OCI-LY1 (cell line): ENCODE results near the gene TMEM109.

Source experiments
- H2AFZ ChIP-seq: fragments of 200-600 bp; sonication (generic), shearing (Covaris generic); 2 replicates; pipeline ENCODE4 v1.6.0; 2014; ENCODE audit warnings: antibody characterized with exemption, mild to moderate bottlenecking, low read length
- H3F3A ChIP-seq: fragments of 200-600 bp; sonication (generic), shearing (Covaris generic); 2 replicates; pipeline ENCODE4 v1.6.0; 2014; ENCODE audit warnings: mild to moderate bottlenecking, antibody characterized with exemption, low read length, moderate library complexity; ENCODE audit not compliant: insufficient read depth
- H3K27ac ChIP-seq: fragments of 200-600 bp; sonication (generic); 2 replicates; pipeline ENCODE4 v1.5.1; 2014; ENCODE audit warnings: low read length, mixed run types, mild to moderate bottlenecking, low read depth; ENCODE audit not compliant: poor library complexity, severe bottlenecking
- H3K27me3 ChIP-seq: fragments of 200-600 bp; sonication (generic); 2 replicates; pipeline ENCODE4 v1.6.0; 2014; ENCODE audit warnings: antibody characterized with exemption, mild to moderate bottlenecking, low read length, moderate library complexity; ENCODE audit not compliant: insufficient read depth
- H3K36me3 ChIP-seq: fragments of 200-600 bp; sonication (generic); 2 replicates; pipeline ENCODE4 v1.6.1; 2014; ENCODE audit warnings: mild to moderate bottlenecking, antibody characterized with exemption, low read length, moderate library complexity, mixed read lengths; ENCODE audit not compliant: insufficient read depth
- H3K4me1 ChIP-seq: fragments of 200-600 bp; sonication (generic); 2 replicates; pipeline ENCODE4 v1.5.1; 2014; ENCODE audit warnings: mild to moderate bottlenecking, low read length, moderate library complexity; ENCODE audit not compliant: insufficient read depth, severe bottlenecking
- H3K4me2 ChIP-seq: fragments of 200-600 bp; sonication (generic), shearing (Covaris generic); 2 replicates; pipeline ENCODE4 v1.6.1; 2014; ENCODE audit warnings: low read length
- H3K4me3 ChIP-seq: fragments of 200-600 bp; sonication (generic); 2 replicates; pipeline ENCODE4 v1.5.1; 2014; ENCODE audit warnings: low read length, low read depth, mild to moderate bottlenecking, mixed read lengths; ENCODE audit not compliant: poor library complexity, severe bottlenecking
- H3K79me2 ChIP-seq: fragments of 200-600 bp; shearing (Covaris generic); 2 replicates; pipeline ENCODE4 v1.6.1; 2016; ENCODE audit warnings: mixed run types, low read length, mixed read lengths; ENCODE audit not compliant: insufficient read depth
- H3K9ac ChIP-seq: fragments of 200-600 bp; sonication (generic), shearing (Covaris generic); 2 replicates; pipeline ENCODE4 v1.6.1; 2014; ENCODE audit warnings: mild to moderate bottlenecking, low read length, mixed read lengths
- H3K9me2 ChIP-seq: fragments of 200-600 bp; sonication (generic), shearing (Covaris generic); 2 replicates; pipeline ENCODE4 v1.6.1; 2014; ENCODE audit warnings: low read depth, mild to moderate bottlenecking, low read length, mixed read lengths
- H3K9me3 ChIP-seq: fragments of 200-600 bp; shearing (Covaris generic); 2 replicates; pipeline ENCODE4 v1.6.1; 2014; ENCODE audit warnings: low read length, mixed read lengths
- H4K20me1 ChIP-seq: fragments of 200-600 bp; sonication (generic), shearing (Covaris generic); 2 replicates; pipeline ENCODE4 v1.6.0; 2016; ENCODE audit warnings: mild to moderate bottlenecking, low read length; ENCODE audit not compliant: insufficient read depth
- CTCF ChIP-seq: fragments of 200-600 bp; sonication (generic), shearing (Covaris generic); IDR thresholded peaks from 2 replicates; pipeline ENCODE4 v1.5.1; 2017; ENCODE audit warnings: mild to moderate bottlenecking, antibody characterized with exemption, low read length, moderate library complexity, mixed read lengths
- EZH2 ChIP-seq: fragments of 200-600 bp; sonication (generic), shearing (Covaris generic); IDR thresholded peaks from 2 replicates; pipeline ENCODE4 v1.8.0; 2017; ENCODE audit warnings: borderline replicate concordance, mixed run types, mild to moderate bottlenecking, antibody characterized with exemption, low read length, moderate library complexity, mixed read lengths

The TMEM109 gene

GRCh38 chr11:60878245-60879101 lies 35.5 kb upstream of the TMEM109 start:
- Histone ChIP-seq H3K4me2 (no peak overlapping the region), H3F3A (no peaks in the 10 kb centered on the region), H3K9ac (no peak overlapping the region), H3K9me3 (no peaks in the 10 kb centered on the region), H3K4me1 (no peaks in the 10 kb centered on the region), H3K4me3 (no peak overlapping the region), H2AFZ (no peak overlapping the region), H3K27me3 (no peaks in the 10 kb centered on the region), H3K9me2 (no peaks in the 10 kb centered on the region), H3K36me3 (peaks cover 24% of the 10 kb centered on the region), H4K20me1 (no peaks in the 10 kb centered on the region), H3K79me2 (no peaks in the 10 kb centered on the region), H3K27ac (no peak overlapping the region)
- TF ChIP-seq EZH2 = no peak
- TF ChIP-seq CTCF = no peak

GRCh38 chr11:60879104-60879503 lies 34.9 kb upstream of the TMEM109 start:
- Histone ChIP-seq H3K27me3 (no peaks in the 10 kb centered on the region), H3F3A (no peaks in the 10 kb centered on the region), H3K4me1 (no peaks in the 10 kb centered on the region), H3K9ac (no peak overlapping the region), H2AFZ (no peak overlapping the region), H3K4me3 (no peak overlapping the region), H3K9me2 (no peaks in the 10 kb centered on the region), H3K36me3 (peaks cover 24% of the 10 kb centered on the region), H3K9me3 (no peaks in the 10 kb centered on the region), H3K79me2 (no peaks in the 10 kb centered on the region), H4K20me1 (no peaks in the 10 kb centered on the region), H3K4me2 (no peak overlapping the region), H3K27ac (no peak overlapping the region)
- TF ChIP-seq CTCF = no peak
- no peak for TF ChIP-seq EZH2

- no peaks in the 10 kb centered on the region for H3K79me2 ChIP-seq
- H4K20me1 ChIP-seq = no peaks in the 10 kb centered on the region
- H3K9me2 ChIP-seq = no peaks in the 10 kb centered on the region
- no peak overlapping the region for H2AFZ ChIP-seq
- H3K27me3 ChIP-seq = no peaks in the 10 kb centered on the region
- H3K27ac ChIP-seq = no peak overlapping the region
- no peak overlapping the region for H3K9ac ChIP-seq
- no peaks in the 10 kb centered on the region for H3F3A ChIP-seq
- H3K4me3 ChIP-seq = no peak overlapping the region
- no peaks in the 10 kb centered on the region for H3K4me1 ChIP-seq
- TF ChIP-seq CTCF (no peak), EZH2 (no peak)
- no peak overlapping the region for H3K4me2 ChIP-seq
- H3K9me3 ChIP-seq = no peaks in the 10 kb centered on the region
- peaks cover 24% of the 10 kb centered on the region for H3K36me3 ChIP-seq
Measured at GRCh38 chr11:60879971-60880588, 33.9 kb upstream of the TMEM109 start.
